ENCODE results near the gene INPP5F.

INPP5F gene

DNA sequence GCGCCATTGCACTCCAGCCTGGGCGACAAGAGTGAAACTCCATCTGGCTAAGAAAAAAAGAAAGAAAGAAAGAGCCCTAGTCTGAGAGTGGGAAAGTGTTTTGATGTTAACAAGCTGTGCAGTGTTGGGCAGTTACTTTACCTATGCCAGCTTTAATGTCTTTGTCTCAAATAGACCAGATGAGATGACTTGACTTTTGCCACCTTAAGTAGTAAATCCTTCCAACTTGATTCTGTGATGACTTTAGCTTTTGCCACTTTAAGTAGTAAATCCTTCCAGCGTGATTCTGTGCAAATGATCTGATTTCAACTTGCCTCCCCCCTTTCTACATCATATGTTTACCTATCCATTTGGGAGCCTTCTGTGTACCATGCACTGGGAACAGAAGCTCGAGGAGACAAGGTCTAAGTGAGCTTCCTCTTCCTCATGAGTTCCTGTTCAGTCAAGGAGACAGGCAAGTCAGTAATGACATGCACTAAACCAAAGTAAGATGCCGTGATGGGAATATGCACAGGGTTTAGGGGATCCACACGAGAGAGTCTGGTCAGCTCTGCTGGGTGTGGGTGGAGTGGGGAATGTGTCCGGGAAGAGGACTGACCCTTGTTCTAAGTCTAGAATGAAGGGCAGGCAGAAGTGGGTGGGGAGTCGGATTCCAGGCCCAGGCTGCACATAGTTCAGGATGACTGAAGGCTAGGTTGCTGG is 17.2 kb downstream of the INPP5F start:
- no peak for DNase-seq
- Histone ChIP-seq H3K36me3 (ENCODE audit: control insufficient read depth, insufficient read depth, low read length) (no peaks in the 10 kb centered on the region), H3K4me3 (ENCODE audit: insufficient read depth, low read depth, low read length, poor library complexity, severe bottlenecking) (no peak overlapping the region), H3K27ac (ENCODE audit: insufficient read depth, low read length, poor library complexity, severe bottlenecking) (no peak overlapping the region), H3K27me3 (replicated peaks; ENCODE audit: control insufficient read depth, insufficient read depth, low read length, poor library complexity, severe bottlenecking) (no peaks in the 10 kb centered on the region), H3K4me1 (ENCODE audit: control insufficient read depth, insufficient read depth, low read length, poor library complexity, severe bottlenecking) (peaks cover 4% of the 10 kb centered on the region), H3K9me3 (ENCODE audit: control insufficient read depth, low read length) (no peaks in the 10 kb centered on the region)

DNA sequence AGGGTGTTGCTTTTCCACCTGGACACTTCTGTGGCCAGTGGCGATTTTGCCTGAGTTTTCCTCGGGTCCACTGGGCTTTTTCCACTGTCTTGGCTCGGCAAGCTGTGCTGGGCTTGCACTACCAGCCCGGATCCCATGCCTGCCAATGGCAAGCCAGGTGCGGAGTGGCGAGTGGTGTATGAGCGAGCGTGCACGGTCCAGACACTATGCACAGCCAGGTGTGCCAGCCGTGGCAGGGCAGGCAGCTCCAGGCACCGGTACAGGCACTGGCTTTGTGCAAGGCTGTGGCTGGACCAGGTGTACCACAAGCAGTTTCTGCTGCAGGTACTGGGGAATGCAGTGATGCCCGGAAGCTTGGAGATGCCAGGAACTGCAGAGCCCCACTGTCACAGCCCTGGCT is 22.1 kb downstream of the INPP5F start:
- Histone ChIP-seq H3K36me3 (ENCODE audit: control insufficient read depth, insufficient read depth, low read length) (no peaks in the 10 kb centered on the region), H3K27ac (ENCODE audit: insufficient read depth, low read length, poor library complexity, severe bottlenecking) (no peak overlapping the region), H3K4me3 (ENCODE audit: insufficient read depth, low read depth, low read length, poor library complexity, severe bottlenecking) (no peak overlapping the region), H3K9me3 (ENCODE audit: control insufficient read depth, low read length) (no peaks in the 10 kb centered on the region), H3K4me1 (ENCODE audit: control insufficient read depth, insufficient read depth, low read length, poor library complexity, severe bottlenecking) (no peaks in the 10 kb centered on the region), H3K27me3 (replicated peaks; ENCODE audit: control insufficient read depth, insufficient read depth, low read length, poor library complexity, severe bottlenecking) (no peaks in the 10 kb centered on the region)
- no peak for DNase-seq

DNA sequence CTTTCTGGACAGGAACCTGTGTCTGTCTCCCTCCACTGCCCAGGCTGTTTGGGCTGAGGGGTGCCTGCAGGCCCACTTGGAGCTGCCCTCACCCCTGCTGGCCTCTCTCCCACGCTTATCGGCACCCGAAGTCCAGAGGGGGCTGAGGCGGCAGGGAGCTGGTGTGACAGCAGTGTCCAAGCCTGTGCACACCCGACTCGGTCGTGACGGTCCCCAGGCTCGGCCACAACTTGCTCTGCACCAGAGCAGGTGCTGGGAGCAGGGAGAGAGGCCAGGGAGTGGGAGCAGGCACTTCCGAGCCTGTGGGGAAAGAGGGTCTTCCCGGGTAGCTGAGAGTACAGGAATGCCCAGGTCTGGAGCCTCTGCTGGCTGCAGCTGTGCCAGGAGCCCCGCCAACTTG is 23.0 kb downstream of the INPP5F start:
- Histone ChIP-seq H3K27me3 (replicated peaks; ENCODE audit: control insufficient read depth, insufficient read depth, low read length, poor library complexity, severe bottlenecking) (no peaks in the 10 kb centered on the region), H3K27ac (ENCODE audit: insufficient read depth, low read length, poor library complexity, severe bottlenecking) (no peak overlapping the region), H3K36me3 (ENCODE audit: control insufficient read depth, insufficient read depth, low read length) (no peaks in the 10 kb centered on the region), H3K4me1 (ENCODE audit: control insufficient read depth, insufficient read depth, low read length, poor library complexity, severe bottlenecking) (no peaks in the 10 kb centered on the region), H3K9me3 (ENCODE audit: control insufficient read depth, low read length) (no peaks in the 10 kb centered on the region), H3K4me3 (ENCODE audit: insufficient read depth, low read depth, low read length, poor library complexity, severe bottlenecking) (no peak overlapping the region)
- no peak for DNase-seq

DNA sequence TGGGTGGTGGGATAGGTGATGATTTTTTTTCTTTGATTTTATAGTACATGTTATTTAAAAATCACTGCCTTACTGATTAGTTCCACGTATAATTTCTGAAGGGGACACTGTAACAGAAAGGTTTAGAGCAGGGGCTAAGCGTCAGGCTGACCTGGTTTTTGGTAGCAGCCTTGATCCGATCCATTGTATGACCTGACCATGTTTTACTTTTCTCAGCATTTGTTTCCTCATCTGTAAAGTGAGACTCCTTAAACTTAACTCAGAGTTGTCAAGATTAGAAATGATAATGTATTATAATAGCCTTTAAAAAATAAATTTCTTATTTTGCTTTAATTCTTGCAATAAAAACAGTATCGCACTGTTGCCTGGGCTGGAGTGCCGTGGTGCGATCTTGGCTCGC is 23.6 kb downstream of the INPP5F start:
- no peak overlapping the region for H3K27ac ChIP-seq (ENCODE audit: insufficient read depth, low read length, poor library complexity, severe bottlenecking)
- H3K4me3 ChIP-seq (ENCODE audit: insufficient read depth, low read depth, low read length, poor library complexity, severe bottlenecking), result no peak overlapping the region
- H3K36me3 ChIP-seq (ENCODE audit: control insufficient read depth, insufficient read depth, low read length), result no peaks in the 10 kb centered on the region
- H3K9me3 ChIP-seq (ENCODE audit: control insufficient read depth, low read length), result no peaks in the 10 kb centered on the region
- no peaks in the 10 kb centered on the region for H3K27me3 ChIP-seq (replicated peaks; ENCODE audit: control insufficient read depth, insufficient read depth, low read length, poor library complexity, severe bottlenecking)
- no peaks in the 10 kb centered on the region for H3K4me1 ChIP-seq (ENCODE audit: control insufficient read depth, insufficient read depth, low read length, poor library complexity, severe bottlenecking)
- no peak for DNase-seq

DNA sequence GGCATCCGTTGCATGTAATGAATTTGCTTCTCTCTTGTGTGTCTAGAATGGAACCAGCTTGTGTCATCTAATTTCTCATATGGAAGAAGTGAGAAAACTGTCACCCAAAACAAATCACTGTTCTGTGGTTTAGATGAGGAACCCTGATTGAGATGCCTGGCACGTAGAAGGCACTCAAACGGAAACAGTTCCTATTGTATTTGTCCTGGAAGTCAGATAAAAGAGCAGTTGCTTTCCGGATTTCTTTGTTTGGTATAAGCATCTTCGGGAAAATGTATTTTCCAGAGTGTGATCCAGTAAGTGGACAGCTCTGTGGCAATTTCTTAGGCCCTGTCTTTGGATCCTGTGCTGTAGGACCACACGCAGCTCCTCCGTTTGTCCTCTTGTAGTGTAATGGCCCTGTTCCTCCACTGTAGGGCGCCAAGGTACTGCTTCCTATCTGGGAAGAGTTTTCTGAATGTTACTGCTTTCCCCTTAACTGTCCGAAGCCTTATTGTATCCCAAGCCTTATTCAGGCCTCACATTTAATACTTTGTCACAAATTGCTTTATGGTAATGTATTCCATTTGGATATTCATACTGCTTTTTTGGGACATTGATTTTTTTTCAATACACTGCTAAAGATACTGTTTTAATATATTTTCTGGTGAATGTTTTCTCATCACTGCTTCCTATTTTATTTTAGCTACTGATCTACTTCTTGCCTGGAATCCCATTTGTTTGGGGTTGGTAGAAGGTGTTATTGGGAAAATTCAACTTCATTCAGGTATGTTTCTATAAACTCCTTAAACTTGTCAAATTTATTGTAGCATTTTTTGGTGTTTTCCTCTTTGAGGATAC is 24.8 kb downstream of the INPP5F start:
- H3K4me3 ChIP-seq (ENCODE audit: insufficient read depth, low read depth, low read length, poor library complexity, severe bottlenecking), result no peak overlapping the region
- no peaks in the 10 kb centered on the region for H3K4me1 ChIP-seq (ENCODE audit: control insufficient read depth, insufficient read depth, low read length, poor library complexity, severe bottlenecking)
- H3K27ac ChIP-seq (ENCODE audit: insufficient read depth, low read length, poor library complexity, severe bottlenecking), result no peak overlapping the region
- H3K27me3 ChIP-seq (replicated peaks; ENCODE audit: control insufficient read depth, insufficient read depth, low read length, poor library complexity, severe bottlenecking), result no peaks in the 10 kb centered on the region
- no peaks in the 10 kb centered on the region for H3K36me3 ChIP-seq (ENCODE audit: control insufficient read depth, insufficient read depth, low read length)
- no peaks in the 10 kb centered on the region for H3K9me3 ChIP-seq (ENCODE audit: control insufficient read depth, low read length)
- peak; percentile 18 to 28 (median 19) for DNase-seq

DNA sequence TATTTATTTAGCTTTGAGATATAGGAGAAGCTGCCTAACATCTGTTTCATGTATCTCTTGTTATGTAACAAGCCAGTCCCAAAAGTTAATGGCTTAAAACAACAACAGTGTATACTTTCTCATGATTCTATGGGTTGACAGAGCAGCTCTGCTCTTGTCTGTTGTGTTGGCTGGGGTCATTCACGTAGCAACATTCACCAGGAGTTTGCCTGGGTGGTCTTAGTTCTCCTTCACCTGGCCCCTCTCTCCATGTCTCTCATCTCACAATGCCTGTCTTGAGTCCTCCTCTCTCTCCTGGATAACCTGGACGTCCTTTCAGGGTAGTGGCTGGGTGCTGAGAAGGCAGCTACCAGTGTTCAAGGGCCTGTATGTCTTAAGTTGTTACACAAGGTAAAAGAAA is 27.5 kb downstream of the INPP5F start:
- H3K27ac ChIP-seq (ENCODE audit: insufficient read depth, low read length, poor library complexity, severe bottlenecking), result no peak overlapping the region
- no peak for DNase-seq
- no peaks in the 10 kb centered on the region for H3K9me3 ChIP-seq (ENCODE audit: control insufficient read depth, low read length)
- no peaks in the 10 kb centered on the region for H3K27me3 ChIP-seq (replicated peaks; ENCODE audit: control insufficient read depth, insufficient read depth, low read length, poor library complexity, severe bottlenecking)
- no peak overlapping the region for H3K4me3 ChIP-seq (ENCODE audit: insufficient read depth, low read depth, low read length, poor library complexity, severe bottlenecking)
- H3K36me3 ChIP-seq (ENCODE audit: control insufficient read depth, insufficient read depth, low read length), result no peaks in the 10 kb centered on the region
- H3K4me1 ChIP-seq (ENCODE audit: control insufficient read depth, insufficient read depth, low read length, poor library complexity, severe bottlenecking), result no peaks in the 10 kb centered on the region

DNA sequence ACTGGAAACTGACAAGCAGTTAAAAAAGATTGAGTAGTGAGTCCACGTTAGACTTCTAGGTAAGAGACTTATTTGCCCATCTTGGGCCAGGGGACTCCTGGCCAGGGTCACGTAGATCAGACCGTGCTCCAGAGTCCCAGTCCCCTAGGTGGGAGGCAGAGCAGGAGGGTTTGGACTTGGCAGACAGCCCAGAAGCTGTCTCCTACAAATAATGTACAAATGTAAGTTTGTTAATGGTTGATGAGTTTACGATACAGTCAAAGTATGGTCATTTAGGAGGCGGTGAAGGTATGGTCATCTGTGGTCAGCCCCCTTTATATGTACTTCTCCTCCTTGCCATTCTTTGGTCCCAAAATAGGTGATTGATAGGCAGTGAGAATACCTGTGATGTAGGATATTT is 28.2 kb downstream of the INPP5F start:
- Histone ChIP-seq H3K4me3 (ENCODE audit: insufficient read depth, low read depth, low read length, poor library complexity, severe bottlenecking) (no peak overlapping the region), H3K27me3 (replicated peaks; ENCODE audit: control insufficient read depth, insufficient read depth, low read length, poor library complexity, severe bottlenecking) (no peaks in the 10 kb centered on the region), H3K9me3 (ENCODE audit: control insufficient read depth, low read length) (no peaks in the 10 kb centered on the region), H3K27ac (ENCODE audit: insufficient read depth, low read length, poor library complexity, severe bottlenecking) (no peak overlapping the region), H3K36me3 (ENCODE audit: control insufficient read depth, insufficient read depth, low read length) (no peaks in the 10 kb centered on the region), H3K4me1 (ENCODE audit: control insufficient read depth, insufficient read depth, low read length, poor library complexity, severe bottlenecking) (no peaks in the 10 kb centered on the region)
- no peak for DNase-seq

DNA sequence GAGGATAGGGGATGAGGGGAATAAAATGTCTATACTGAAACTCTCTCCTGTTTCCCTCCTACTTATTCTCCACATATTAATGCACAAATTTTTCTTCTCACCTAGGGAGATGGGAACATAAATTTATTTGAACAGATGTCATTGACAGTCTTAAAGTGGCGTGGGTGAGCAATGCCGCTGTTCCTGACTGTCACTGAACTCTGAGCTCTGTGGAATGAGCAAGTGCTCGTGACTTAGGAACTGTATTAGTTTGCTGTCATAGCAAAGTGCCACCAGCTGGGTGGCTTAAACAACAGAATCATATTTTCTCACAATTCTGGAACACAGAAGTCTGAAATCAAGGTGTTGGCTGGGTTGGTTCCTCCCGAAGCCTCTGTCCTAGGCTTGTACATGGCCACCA is 29.1 kb downstream of the INPP5F start:
- no peaks in the 10 kb centered on the region for H3K9me3 ChIP-seq (ENCODE audit: control insufficient read depth, low read length)

DNA sequence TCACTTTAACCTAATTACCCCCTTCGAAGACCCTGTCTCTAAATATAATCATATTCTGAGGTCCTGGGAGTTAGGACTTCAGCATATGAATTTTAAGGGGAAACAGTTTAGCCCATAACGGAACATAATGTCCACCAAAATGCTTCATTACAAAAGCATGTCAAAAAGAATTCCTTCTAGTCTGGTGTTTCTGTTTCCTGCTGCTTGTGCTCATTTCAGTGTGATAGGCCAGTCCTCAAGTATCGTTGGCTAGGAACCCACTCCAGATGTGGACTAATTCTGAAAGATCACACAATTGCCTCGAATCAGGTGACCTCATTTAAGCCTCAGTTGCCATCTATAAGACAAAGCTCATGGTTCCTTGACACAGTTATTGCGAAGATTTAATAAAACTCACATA is 29.6 kb downstream of the INPP5F start:
- H3K27me3 ChIP-seq (replicated peaks; ENCODE audit: control insufficient read depth, insufficient read depth, low read length, poor library complexity, severe bottlenecking), result no peaks in the 10 kb centered on the region
- H3K27ac ChIP-seq (ENCODE audit: insufficient read depth, low read length, poor library complexity, severe bottlenecking), result no peak overlapping the region
- no peaks in the 10 kb centered on the region for H3K36me3 ChIP-seq (ENCODE audit: control insufficient read depth, insufficient read depth, low read length)
- no peaks in the 10 kb centered on the region for H3K9me3 ChIP-seq (ENCODE audit: control insufficient read depth, low read length)
- DNase-seq, result no peak
- H3K4me1 ChIP-seq (ENCODE audit: control insufficient read depth, insufficient read depth, low read length, poor library complexity, severe bottlenecking), result no peaks in the 10 kb centered on the region
- no peak overlapping the region for H3K4me3 ChIP-seq (ENCODE audit: insufficient read depth, low read depth, low read length, poor library complexity, severe bottlenecking)

More for the DNA sequence above, 29.1 kb downstream of the INPP5F start:
- no peak overlapping the region for H3K4me3 ChIP-seq (ENCODE audit: insufficient read depth, low read depth, low read length, poor library complexity, severe bottlenecking)
- no peaks in the 10 kb centered on the region for H3K36me3 ChIP-seq (ENCODE audit: control insufficient read depth, insufficient read depth, low read length)
- H3K27ac ChIP-seq (ENCODE audit: insufficient read depth, low read length, poor library complexity, severe bottlenecking), result no peak overlapping the region
- no peaks in the 10 kb centered on the region for H3K4me1 ChIP-seq (ENCODE audit: control insufficient read depth, insufficient read depth, low read length, poor library complexity, severe bottlenecking)
- DNase-seq, result no peak
- no peaks in the 10 kb centered on the region for H3K27me3 ChIP-seq (replicated peaks; ENCODE audit: control insufficient read depth, insufficient read depth, low read length, poor library complexity, severe bottlenecking)

DNA sequence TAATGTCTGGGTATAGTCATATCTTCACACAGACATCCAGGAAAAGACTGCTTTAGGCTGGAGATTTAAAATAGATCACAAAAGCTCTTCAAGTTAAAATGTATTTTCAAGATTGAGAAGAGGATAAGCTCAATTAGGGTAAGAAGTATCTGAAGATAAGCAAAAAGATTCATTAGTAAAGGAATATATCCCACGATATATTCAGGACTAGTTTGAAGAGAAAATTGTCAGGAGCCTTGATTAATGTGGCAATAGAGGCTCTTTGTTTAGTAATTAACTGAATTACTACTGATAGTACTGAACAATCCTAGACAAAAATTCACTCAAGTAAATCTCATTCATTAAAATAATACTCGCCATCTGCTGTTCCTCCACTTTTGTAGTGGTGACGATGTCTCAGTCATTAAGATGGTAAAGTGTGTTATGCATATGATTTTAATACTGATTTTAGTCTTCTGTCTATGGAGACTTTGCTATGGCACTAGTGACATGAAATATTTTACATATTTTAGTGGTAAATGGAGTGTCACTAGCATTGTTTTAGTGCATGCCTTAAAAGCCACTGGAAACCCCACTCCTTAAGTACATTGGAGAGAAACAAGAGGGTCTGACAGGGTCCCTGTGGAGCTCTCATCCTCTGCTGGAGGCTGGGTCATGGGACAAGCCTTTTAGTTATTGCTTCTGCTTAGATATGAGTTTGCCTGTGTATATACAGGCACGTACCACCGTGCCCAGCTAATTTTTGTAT is 32.8 kb downstream of the INPP5F start:
- H3K27ac ChIP-seq (ENCODE audit: insufficient read depth, low read length, poor library complexity, severe bottlenecking), result no peak overlapping the region
- no peaks in the 10 kb centered on the region for H3K9me3 ChIP-seq (ENCODE audit: control insufficient read depth, low read length)
- DNase-seq, result no peak
- H3K36me3 ChIP-seq (ENCODE audit: control insufficient read depth, insufficient read depth, low read length), result no peaks in the 10 kb centered on the region
- H3K4me1 ChIP-seq (ENCODE audit: control insufficient read depth, insufficient read depth, low read length, poor library complexity, severe bottlenecking), result no peaks in the 10 kb centered on the region
- H3K27me3 ChIP-seq (replicated peaks; ENCODE audit: control insufficient read depth, insufficient read depth, low read length, poor library complexity, severe bottlenecking), result no peaks in the 10 kb centered on the region
- no peak overlapping the region for H3K4me3 ChIP-seq (ENCODE audit: insufficient read depth, low read depth, low read length, poor library complexity, severe bottlenecking)

Measured in effector memory CD4-positive, alpha-beta T cell (primary cell).